ENCODE results near the gene CLDN16.

DNA sequence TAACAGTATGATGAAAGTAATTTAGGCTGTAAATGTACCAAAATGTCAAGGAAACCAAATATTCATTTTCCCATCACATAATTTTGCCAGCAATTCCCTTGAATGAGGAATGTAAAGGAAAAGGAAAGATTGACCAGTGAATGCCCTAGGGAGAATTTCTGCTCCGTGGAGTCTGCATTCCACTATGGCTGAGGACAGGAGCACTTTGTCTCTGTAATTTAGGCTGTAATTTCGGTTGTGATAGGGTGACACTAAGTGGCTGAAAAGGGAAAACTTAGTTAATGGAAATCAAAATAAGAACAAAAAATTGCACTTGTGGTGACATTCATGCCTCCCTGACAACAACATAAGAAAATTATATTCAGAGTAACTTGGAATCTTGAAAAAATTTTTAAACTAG is 70.1 kb downstream of the CLDN16 start:
- TF ChIP-seq TAF1 (IDR thresholded peaks at IDR 0.05; ENCODE audit: borderline replicate concordance, insufficient read depth, low read length) (no peak), POLR2AphosphoS5 (IDR thresholded peaks at IDR 0.05; ENCODE audit: low read depth, low read length) (no peak), FOXP2 (optimal IDR thresholded peaks at IDR 0.05; ENCODE audit: borderline replicate concordance, extremely low read depth, extremely low read length, insufficient read depth) (no peak)
- TF ChIP-seq, protein P1, sequence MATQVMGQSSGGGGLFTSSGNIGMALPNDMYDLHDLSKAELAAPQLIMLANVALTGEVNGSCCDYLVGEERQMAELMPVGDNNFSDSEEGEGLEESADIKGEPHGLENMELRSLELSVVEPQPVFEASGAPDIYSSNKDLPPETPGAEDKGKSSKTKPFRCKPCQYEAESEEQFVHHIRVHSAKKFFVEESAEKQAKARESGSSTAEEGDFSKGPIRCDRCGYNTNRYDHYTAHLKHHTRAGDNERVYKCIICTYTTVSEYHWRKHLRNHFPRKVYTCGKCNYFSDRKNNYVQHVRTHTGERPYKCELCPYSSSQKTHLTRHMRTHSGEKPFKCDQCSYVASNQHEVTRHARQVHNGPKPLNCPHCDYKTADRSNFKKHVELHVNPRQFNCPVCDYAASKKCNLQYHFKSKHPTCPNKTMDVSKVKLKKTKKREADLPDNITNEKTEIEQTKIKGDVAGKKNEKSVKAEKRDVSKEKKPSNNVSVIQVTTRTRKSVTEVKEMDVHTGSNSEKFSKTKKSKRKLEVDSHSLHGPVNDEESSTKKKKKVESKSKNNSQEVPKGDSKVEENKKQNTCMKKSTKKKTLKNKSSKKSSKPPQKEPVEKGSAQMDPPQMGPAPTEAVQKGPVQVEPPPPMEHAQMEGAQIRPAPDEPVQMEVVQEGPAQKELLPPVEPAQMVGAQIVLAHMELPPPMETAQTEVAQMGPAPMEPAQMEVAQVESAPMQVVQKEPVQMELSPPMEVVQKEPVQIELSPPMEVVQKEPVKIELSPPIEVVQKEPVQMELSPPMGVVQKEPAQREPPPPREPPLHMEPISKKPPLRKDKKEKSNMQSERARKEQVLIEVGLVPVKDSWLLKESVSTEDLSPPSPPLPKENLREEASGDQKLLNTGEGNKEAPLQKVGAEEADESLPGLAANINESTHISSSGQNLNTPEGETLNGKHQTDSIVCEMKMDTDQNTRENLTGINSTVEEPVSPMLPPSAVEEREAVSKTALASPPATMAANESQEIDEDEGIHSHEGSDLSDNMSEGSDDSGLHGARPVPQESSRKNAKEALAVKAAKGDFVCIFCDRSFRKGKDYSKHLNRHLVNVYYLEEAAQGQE (IDR thresholded peaks at IDR 0.05; ENCODE audit: insufficient read depth in 1 of 2, low read depth in 2 of 2, low read length in 2 of 2), result no peak

Data from PFSK-1 (cell line).